Breast epithelium (tissue), 4 donors: ENCODE measurements around the gene ZNF516. TPM values are rescaled to one million over a fixed set of nuclear protein-coding genes. Genes with fewer than 3 reads are reported as not detected.

Experiments used
- DNase-seq, 2 donors: peaks; one replicate each; pipeline ENCODE4 v3.0.0-alpha.2; 2019; ENCODE audit warnings: low spot score in 2 of 2
- H3K27ac ChIP-seq, 2 donors: fragments of 200-600 bp; sonication (generic) in 1 of 2; one replicate each; pipeline ENCODE4 v1.5.1; 2016 to 2019; ENCODE audit warnings: mild to moderate bottlenecking in 1 of 2
- H3K27me3 ChIP-seq, 2 donors: fragments of 200-600 bp; sonication (generic) in 1 of 2; one replicate each; pipeline versions ENCODE4 v1.5.1 to v1.6.0; 2017 to 2019; ENCODE audit warnings: control low read depth in 1 of 2, mild to moderate bottlenecking in 1 of 2
- H3K36me3 ChIP-seq: fragments of 200-600 bp; one replicate; pipeline ENCODE4 v1.5.1; 2019
- H3K4me1 ChIP-seq, 2 donors: fragments of 200-600 bp; sonication (generic); one replicate each; pipeline ENCODE4 v1.5.1; 2016 to 2019; ENCODE audit warnings: control low read depth in 1 of 2
- H3K4me3 ChIP-seq, 3 donors: fragments of 200-600 bp; sonication (generic); 1 replicate in 2 of 3; 2 replicates in 1 of 3; pipeline ENCODE4 v1.5.1; 2016 to 2019; ENCODE audit warnings: mild to moderate bottlenecking in 3 of 3, moderate library complexity in 2 of 3
- H3K9me3 ChIP-seq, 2 donors: fragments of 200-600 bp; sonication (generic) in 1 of 2; one replicate each; pipeline ENCODE4 v1.5.1; 2016 to 2019; ENCODE audit warnings: control low read depth in 1 of 2
- POLR2A ChIP-seq: fragments of 450-650 bp; IDR thresholded peaks from one replicate; pipeline ENCODE4 v1.6.1; 2016; ENCODE audit warnings: antibody characterized with exemption, mild to moderate bottlenecking, moderate library complexity
- POLR2AphosphoS5 ChIP-seq, 3 donors: sonication (generic); formaldehyde crosslinking; IDR thresholded peaks; one replicate each; pipeline ENCODE4 v1.6.1; 2017; ENCODE audit warnings: antibody characterized with exemption in 3 of 3
- intact Hi-C: fragments of 100-400 bp; cut with DNase I; formaldehyde crosslinking; loops from one replicate; pipeline ENCODE4 v1.15.1; 2023; ENCODE audit warnings: low total_unique reads
- total RNA-seq, 3 donors: library from RNA; depleted of rRNA; stranded (reverse); fragments of >200 nt; gene quantifications; one replicate each; pipeline ENCODE4 v1.1.0, GENCODE V29; 2016
- TF ChIP-seq, protein P1 (sequence below), 3 donors: fragments of 450-650 bp; IDR thresholded peaks; one replicate each; pipeline ENCODE4 v1.5.1; 2016 to 2017; ENCODE audit warnings: antibody characterized with exemption in 3 of 3, mild to moderate bottlenecking in 3 of 3, moderate library complexity in 3 of 3

The ZNF516 gene
- total RNA-seq, 3 donors from 2014 or later, result 12.0 to 33.4 (median 24.0) TPM

DNA sequence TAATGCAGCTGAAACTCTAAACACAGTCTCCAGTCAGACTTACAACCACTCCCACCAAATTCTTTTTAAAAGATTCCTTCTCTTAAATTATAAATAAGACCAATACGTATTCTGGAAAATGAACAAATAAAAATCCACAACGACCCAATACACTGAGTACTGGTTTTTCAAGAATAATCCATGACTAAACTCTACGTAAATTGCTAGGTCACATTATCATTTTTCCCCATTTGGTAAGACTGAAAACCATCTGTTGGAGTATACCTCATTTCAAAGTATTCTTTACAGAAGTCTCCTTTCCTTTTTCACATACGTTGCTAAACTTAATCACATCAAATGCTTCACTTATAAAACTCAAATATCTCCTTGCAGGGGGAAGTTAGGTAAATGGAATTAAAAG is 6.0 kb downstream of the ZNF516 start:
- no peaks in the 10 kb centered on the region for H3K9me3 ChIP-seq
- intact Hi-C loops, result no loop called here
- no peaks in the 10 kb centered on the region for H3K27me3 ChIP-seq
- no peak overlapping the region for H3K27ac ChIP-seq
- no peaks in the 10 kb centered on the region for H3K4me1 ChIP-seq
- TF ChIP-seq, protein P1, sequence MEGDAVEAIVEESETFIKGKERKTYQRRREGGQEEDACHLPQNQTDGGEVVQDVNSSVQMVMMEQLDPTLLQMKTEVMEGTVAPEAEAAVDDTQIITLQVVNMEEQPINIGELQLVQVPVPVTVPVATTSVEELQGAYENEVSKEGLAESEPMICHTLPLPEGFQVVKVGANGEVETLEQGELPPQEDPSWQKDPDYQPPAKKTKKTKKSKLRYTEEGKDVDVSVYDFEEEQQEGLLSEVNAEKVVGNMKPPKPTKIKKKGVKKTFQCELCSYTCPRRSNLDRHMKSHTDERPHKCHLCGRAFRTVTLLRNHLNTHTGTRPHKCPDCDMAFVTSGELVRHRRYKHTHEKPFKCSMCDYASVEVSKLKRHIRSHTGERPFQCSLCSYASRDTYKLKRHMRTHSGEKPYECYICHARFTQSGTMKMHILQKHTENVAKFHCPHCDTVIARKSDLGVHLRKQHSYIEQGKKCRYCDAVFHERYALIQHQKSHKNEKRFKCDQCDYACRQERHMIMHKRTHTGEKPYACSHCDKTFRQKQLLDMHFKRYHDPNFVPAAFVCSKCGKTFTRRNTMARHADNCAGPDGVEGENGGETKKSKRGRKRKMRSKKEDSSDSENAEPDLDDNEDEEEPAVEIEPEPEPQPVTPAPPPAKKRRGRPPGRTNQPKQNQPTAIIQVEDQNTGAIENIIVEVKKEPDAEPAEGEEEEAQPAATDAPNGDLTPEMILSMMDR (IDR thresholded peaks at IDR 0.05), result no peak
- TF ChIP-seq POLR2A (no peak), POLR2AphosphoS5 (IDR thresholded peaks at IDR 0.05) (no peak)
- H3K4me3 ChIP-seq, result no peak overlapping the region
- DNase-seq, result no peak
- H3K36me3 ChIP-seq, result no peaks in the 10 kb centered on the region

- no peaks in the 10 kb centered on the region for H3K9me3 ChIP-seq
- no peaks in the 10 kb centered on the region for H3K36me3 ChIP-seq
- no peaks in the 10 kb centered on the region for H3K4me1 ChIP-seq
- intact Hi-C loops, result no loop called here
- no peak for DNase-seq
- peak overlapping the region in 1 of 3 donors; percentile 14 for H3K4me3 ChIP-seq
- TF ChIP-seq, protein P1 (IDR thresholded peaks at IDR 0.05), result no peak
- TF ChIP-seq POLR2A (no peak), POLR2AphosphoS5 (IDR thresholded peaks at IDR 0.05) (no peak)
- no peaks in the 10 kb centered on the region for H3K27me3 ChIP-seq
- peak overlapping the region in 1 of 2 donors; percentile 6 for H3K27ac ChIP-seq
These were observed 6.9 kb downstream of the ZNF516 start for GRCh38 chr18:76488190-76488589.

DNA sequence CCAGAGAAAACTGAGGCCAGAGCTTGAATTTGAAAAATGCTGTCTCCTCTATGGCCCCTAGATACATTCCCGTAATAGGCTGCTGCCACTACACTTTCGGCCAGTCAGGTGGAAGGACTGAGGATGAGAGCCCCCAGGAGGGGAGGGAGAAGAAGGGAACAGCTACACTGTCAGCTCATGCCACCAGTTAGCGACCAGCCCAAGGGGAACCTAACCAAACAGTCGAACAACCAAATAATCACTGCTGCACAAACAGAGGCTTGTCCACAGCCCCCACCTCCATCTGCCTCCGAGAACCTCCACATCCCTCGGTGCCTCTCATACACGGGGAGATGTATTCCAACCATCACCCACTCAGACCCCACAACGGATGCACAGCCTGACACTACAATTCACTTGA is 7.3 kb downstream of the ZNF516 start:
- intact Hi-C loops, result no loop called here
- DNase-seq, result no peak
- Histone ChIP-seq H3K27me3 (no peaks in the 10 kb centered on the region), H3K4me3 (peak overlapping the region in 1 of 3 donors; percentile 14), H3K36me3 (no peaks in the 10 kb centered on the region), H3K9me3 (no peaks in the 10 kb centered on the region), H3K4me1 (no peaks in the 10 kb centered on the region), H3K27ac (peak overlapping the region in 1 of 2 donors; percentile 6)
- TF ChIP-seq POLR2A, result no peak
- TF ChIP-seq, protein P1 (IDR thresholded peaks at IDR 0.05), result no peak
- no peak for TF ChIP-seq POLR2AphosphoS5 (IDR thresholded peaks at IDR 0.05)

DNA sequence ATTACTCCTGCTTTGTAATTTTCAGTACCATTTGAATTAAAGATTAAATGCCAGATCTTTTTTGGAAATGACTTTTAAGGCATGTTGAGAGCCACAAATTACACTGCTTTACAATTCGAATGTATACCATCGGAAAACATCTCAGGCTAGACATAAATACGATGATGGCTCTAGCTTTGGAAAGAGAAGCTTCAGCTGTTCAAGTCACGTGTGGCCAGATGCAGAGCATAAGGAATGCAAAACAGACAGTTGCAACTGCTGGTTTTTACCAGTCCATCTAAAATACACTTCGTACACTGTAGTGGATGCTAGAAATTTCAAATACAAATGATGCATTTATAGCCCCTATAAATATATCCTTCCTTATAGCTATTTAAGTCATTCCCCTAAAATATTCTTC is 8.0 kb downstream of the ZNF516 start:
- DNase-seq, result no peak
- Histone ChIP-seq H3K4me1 (no peaks in the 10 kb centered on the region), H3K9me3 (no peaks in the 10 kb centered on the region), H3K36me3 (no peaks in the 10 kb centered on the region), H3K27ac (no peak overlapping the region), H3K4me3 (no peak overlapping the region), H3K27me3 (no peaks in the 10 kb centered on the region)
- intact Hi-C loops, result no loop called here
- TF ChIP-seq, protein P1 (IDR thresholded peaks at IDR 0.05), result no peak
- TF ChIP-seq POLR2A (no peak), POLR2AphosphoS5 (IDR thresholded peaks at IDR 0.05) (no peak)

DNA sequence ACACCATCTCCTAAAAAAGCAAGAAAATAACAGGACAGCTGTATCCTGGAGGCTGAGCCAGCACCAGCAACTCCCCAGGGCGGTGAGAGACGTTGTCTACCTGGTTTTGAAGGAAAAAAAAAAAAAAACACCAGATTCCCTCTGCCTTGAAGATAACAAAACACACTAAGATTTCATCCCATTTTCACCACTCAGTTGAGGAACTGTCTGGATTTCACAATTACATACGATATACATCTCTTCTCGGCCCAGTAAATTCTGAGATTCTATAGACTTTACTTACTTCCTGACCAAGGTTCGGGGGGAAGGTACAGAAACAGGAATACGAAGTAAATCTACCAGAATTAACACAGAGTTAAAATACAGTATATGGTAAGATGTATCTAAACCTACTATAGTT is 8.5 kb downstream of the ZNF516 start:
- no peak overlapping the region for H3K4me3 ChIP-seq
- no peak for TF ChIP-seq POLR2AphosphoS5 (IDR thresholded peaks at IDR 0.05)
- TF ChIP-seq, protein P1 (IDR thresholded peaks at IDR 0.05), result no peak
- no peaks in the 10 kb centered on the region for H3K9me3 ChIP-seq
- H3K4me1 ChIP-seq, result no peaks in the 10 kb centered on the region
- H3K27ac ChIP-seq, result no peak overlapping the region
- intact Hi-C loops, result no loop called here
- no peaks in the 10 kb centered on the region for H3K27me3 ChIP-seq
- no peak for DNase-seq
- no peaks in the 10 kb centered on the region for H3K36me3 ChIP-seq
